Endothelial cell of coronary artery (primary cell): Measurements from ENCODE around the gene PCBP2. TPM values are rescaled to one million over a fixed set of nuclear protein-coding genes. Genes with fewer than 3 reads are reported as not detected.

Experiments
- total RNA-seq: library from RNA; depleted of rRNA; stranded (reverse); fragments of >200 nt; gene quantifications from 2 replicates; pipeline ENCODE4 v1.2.3, GENCODE V29; 2014

PCBP2 gene
- 268 and 352 TPM in 2 replicates for total RNA-seq

GRCh38 chr12:53451661-53452158 lies at the start of gene PCBP2:
Gene PCBP2 (plus strand): TSS chr12:53452102. CDS start chr12:53454801, 2,699 bp downstream.

GRCh38 chr12:53423597-53423996 lies 28.3 kb upstream of the PCBP2 start, which contains the start of gene AMHR2:
Gene AMHR2 (plus strand): TSS chr12:53423855. CDS start chr12:53423935, 80 bp downstream.

GRCh38 chr12:53441040-53441833 lies 10.7 kb upstream of the PCBP2 start, which contains the start of gene PRR13:
Gene PRR13 (plus strand): TSS chr12:53441734. CDS start chr12:53442715, 981 bp downstream.

GRCh38 chr12:53499266-53500141 lies 47.6 kb downstream of the PCBP2 start, which contains the start of gene MAP3K12:
Gene MAP3K12 (minus strand): TSS chr12:53499458. CDS start chr12:53487391, 12,067 bp downstream.

GRCh38 chr12:53500776-53501614 lies 49.1 kb downstream of the PCBP2 start, which contains the start of gene TARBP2:
Gene TARBP2 (plus strand): TSS chr12:53501283. CDS start chr12:53501409, 126 bp downstream.

GRCh38 chr12:53506881-53507602 lies 55.1 kb downstream of the PCBP2 start, which contains the start of gene NPFF:
Gene NPFF (minus strand): TSS chr12:53507484. CDS start chr12:53507474, 10 bp downstream.

Other genes with a start within 250 kb of the PCBP2 start
- gene ITGB7, start 244.9 kb upstream of the PCBP2 start, total RNA-seq, result 0.18 and 0.38 TPM in 2 replicates
- 4.0 and 8.5 TPM in 2 replicates for gene RARG, start 219.9 kb upstream of the PCBP2 start, total RNA-seq
- gene ESPL1, start 183.8 kb upstream of the PCBP2 start, total RNA-seq, result 3.6 and 5.9 TPM in 2 replicates
- gene PFDN5, start 156.6 kb upstream of the PCBP2 start, total RNA-seq, result 563 and 625 TPM in 2 replicates
- 40.4 and 45.9 TPM in 2 replicates for gene MYG1, start 152.4 kb upstream of the PCBP2 start, total RNA-seq
- 37.4 and 39.6 TPM in 2 replicates for gene AAAS, start 130.5 kb upstream of the PCBP2 start, total RNA-seq
- not detected in 2 replicates for gene SP7, start 115.7 kb upstream of the PCBP2 start, total RNA-seq
- gene SP1, start 71.9 kb upstream of the PCBP2 start, total RNA-seq, result 21.2 and 28.2 TPM in 2 replicates
- 0.09 TPM in 1 of 2 replicates, not detected in the other for gene AMHR2, start 28.2 kb upstream of the PCBP2 start, total RNA-seq
- gene PRR13, start 10.4 kb upstream of the PCBP2 start, total RNA-seq, result 17.5 and 20.3 TPM in 2 replicates
- gene MAP3K12, start 47.4 kb downstream of the PCBP2 start, total RNA-seq, result 15.9 and 18.9 TPM in 2 replicates
- 42.1 and 49.3 TPM in 2 replicates for gene TARBP2, start 49.2 kb downstream of the PCBP2 start, total RNA-seq
- not detected in 2 replicates for gene NPFF, start 55.4 kb downstream of the PCBP2 start, total RNA-seq
- 8.4 and 9.2 TPM in 2 replicates for gene ATF7, start 174.3 kb downstream of the PCBP2 start, total RNA-seq
- gene ATP5MC2, start 224.0 kb downstream of the PCBP2 start, total RNA-seq, result 121 and 123 TPM in 2 replicates